ENCODE data around the gene CCDC32. TPM values are rescaled to one million over a fixed set of nuclear protein-coding genes. Genes with fewer than 3 reads are reported as not detected.
"Not testable (repeated sequence)": the region's sequence is repeated elsewhere in the genome, so short reads cannot be mapped to it uniquely, and the experiment has no call there.

Gene CCDC32
- 10 to 100 TPM; 24.1 to 25.0 TPM for total RNA-seq

DNA sequence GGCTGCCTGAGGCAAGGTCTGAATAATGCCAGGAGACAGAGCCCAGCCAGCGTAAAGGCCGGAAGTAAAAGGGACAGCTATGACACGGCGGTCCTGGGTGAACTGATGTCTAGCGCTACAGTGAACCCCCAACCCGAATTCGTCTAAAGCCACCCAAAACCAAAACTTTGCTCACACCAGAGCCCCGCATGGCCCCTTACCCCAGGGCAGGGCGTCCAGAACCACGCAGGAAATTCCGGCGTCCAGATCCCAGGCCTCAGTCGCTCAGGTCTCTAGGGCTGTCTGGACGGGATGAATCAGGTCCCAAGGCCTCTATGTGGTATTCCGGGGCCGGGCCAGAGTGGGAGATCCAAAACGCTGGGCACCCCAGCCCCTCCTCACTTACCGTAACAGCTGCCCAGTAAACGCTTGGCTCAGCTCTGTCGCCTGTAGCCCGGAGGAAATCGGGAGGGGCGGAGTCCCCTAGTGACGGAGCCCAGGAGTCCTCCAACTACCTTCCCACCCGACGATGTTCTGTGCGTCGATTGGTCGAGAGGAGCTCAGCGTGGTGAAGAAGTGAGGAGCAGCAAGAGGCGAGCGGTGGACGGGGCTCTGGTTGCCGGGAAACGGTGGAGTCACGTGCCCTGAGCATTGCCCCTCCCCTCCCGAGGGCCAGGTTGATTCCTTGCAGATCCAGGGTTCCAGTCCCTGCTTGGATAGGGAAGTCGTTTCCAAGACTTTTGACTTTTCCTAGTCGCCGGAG, at the start of gene CCDC32:
TSS of gene CCDC32 (minus strand) at position 452 of the 742 bp plus-strand sequence. CDS start 2,027 bp downstream, outside the sequence.
- ATAC-seq: peak; percentile 96
- Mint-ChIP-seq H3K27ac (peak within 1 kb of the TSS; percentile 96 to 97), H3K9me3 (no peaks in the 10 kb centered on the region), H3K36me3 (peaks cover 7 to 15% of the 10 kb centered on the region in 2 donors)
- peak; percentile 91 to 96 for DNase-seq (ENCODE audit: low spot score in 2 of 2)

DNA sequence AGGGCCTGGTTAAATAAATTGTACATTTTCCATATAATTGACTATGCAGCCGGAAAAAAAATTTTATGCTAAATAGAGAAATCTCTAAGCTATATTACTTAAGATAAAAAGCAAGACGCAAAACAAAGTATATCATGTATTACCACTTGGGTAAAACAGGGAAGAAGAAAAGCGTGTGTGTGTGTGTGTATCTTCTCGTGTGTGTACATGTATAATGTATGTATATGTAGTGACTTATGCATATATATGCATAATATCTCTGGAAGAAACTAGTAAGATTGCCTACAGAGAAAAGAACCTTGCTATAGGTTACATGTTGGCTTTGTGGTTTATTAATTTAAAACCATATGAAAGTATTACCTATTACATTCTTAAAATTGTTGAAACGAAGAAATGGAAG, 48.2 kb upstream of the CCDC32 start:
- ATAC-seq: no peak
- peaks cover 0 to 9% of the 10 kb centered on the region in 2 donors for H3K36me3 Mint-ChIP-seq
- no peak for DNase-seq (ENCODE audit: low spot score in 2 of 2)
- H3K9me3 Mint-ChIP-seq: no peaks in the 10 kb centered on the region
- H3K27ac Mint-ChIP-seq: no peak overlapping the region

DNA sequence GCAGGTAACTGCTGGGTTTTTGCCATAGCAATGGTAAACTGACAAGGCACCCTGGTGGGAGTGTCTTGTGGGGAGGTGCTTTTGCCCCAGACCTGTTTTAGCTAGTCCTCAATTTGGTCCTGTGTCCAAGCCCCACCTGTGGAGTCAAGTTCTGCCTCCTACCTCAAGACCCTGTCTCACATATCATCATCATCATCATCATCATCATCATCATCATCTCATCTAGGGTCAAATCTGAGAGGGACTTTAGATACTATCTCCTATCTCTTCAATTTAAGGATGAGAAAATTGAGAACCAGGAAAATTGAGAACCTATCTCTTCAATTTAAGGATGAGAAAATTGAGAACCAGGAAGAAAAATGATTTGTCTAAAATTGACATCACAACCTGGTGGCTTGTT, 39.1 kb upstream of the CCDC32 start:
- Mint-ChIP-seq H3K9me3 (no peaks in the 10 kb centered on the region), H3K36me3 (peaks cover 0 to 4% of the 10 kb centered on the region in 2 donors), H3K27ac (no peak overlapping the region)
- ATAC-seq: no peak
- no peak for DNase-seq (ENCODE audit: low spot score in 2 of 2)

DNA sequence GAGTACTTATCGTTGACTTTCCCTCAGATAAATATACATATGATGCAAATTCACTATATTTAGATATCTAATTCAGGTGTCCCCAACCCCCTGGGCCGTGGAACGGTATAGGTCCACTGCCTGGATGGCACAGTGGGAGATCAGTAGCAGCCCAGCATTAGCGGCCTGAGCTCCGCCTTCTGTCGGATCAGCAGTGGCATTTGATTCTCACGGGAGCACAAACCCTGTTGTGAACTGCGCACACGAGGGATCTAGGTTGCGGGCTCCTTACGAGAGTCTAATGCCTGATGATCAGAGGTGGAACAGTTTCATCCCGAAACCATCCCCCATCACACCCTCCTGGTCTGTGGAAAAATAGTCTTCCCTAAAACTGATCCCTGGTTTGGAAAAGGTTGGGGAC, 36.1 kb upstream of the CCDC32 start:
- DNase-seq (ENCODE audit: low spot score in 2 of 2) (no peak), ATAC-seq (no peak)
- Mint-ChIP-seq H3K27ac (no peak overlapping the region), H3K9me3 (no peaks in the 10 kb centered on the region), H3K36me3 (no peaks in the 10 kb centered on the region)

- ATAC-seq (no peak), DNase-seq (ENCODE audit: low spot score in 2 of 2) (no peak)
- H3K27ac Mint-ChIP-seq: no peak overlapping the region
- no peaks in the 10 kb centered on the region for H3K9me3 Mint-ChIP-seq
- peaks cover 8% of the 10 kb centered on the region in 2 donors for H3K36me3 Mint-ChIP-seq
These were observed 33.8 kb upstream of the CCDC32 start for GRCh38 chr15:40598672-40599071.

- Mint-ChIP-seq H3K27ac (no peak overlapping the region), H3K9me3 (no peaks in the 10 kb centered on the region), H3K36me3 (peaks cover 8% of the 10 kb centered on the region in 2 donors)
- DNase-seq (ENCODE audit: low spot score in 2 of 2) (no peak), ATAC-seq (no peak)
These were observed 33.3 kb upstream of the CCDC32 start for GRCh38 chr15:40598126-40598525.

- ATAC-seq: no peak
- Mint-ChIP-seq H3K27ac (no peak overlapping the region), H3K9me3 (no peaks in the 10 kb centered on the region), H3K36me3 (peaks cover 8% of the 10 kb centered on the region in 2 donors)
- DNase-seq (ENCODE audit: low spot score in 2 of 2): no peak
These were observed 32.2 kb upstream of the CCDC32 start for GRCh38 chr15:40597024-40597423.

DNA sequence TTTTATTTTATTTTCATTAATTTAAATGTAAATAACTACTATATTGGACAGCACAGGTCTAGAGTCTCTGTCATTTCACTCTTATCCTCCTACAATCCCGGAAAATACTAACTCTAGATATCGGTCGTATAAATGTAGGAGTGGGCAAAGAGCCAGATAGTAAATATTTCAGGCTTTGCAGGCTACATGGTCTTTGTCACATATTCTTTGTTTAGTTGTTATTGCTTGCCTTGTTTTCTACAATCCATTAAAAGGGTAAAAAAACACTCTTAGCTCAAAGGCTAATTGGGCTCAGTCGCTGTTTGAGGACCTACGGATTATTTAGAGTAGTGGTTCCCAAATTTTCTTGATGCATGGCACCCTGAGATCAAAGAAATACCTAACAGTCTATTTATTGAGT, 30.9 kb upstream of the CCDC32 start:
- ATAC-seq: no peak
- H3K36me3 Mint-ChIP-seq: peaks cover 8% of the 10 kb centered on the region in 2 donors
- no peaks in the 10 kb centered on the region for H3K9me3 Mint-ChIP-seq
- no peak for DNase-seq (ENCODE audit: low spot score in 2 of 2)
- no peak overlapping the region for H3K27ac Mint-ChIP-seq

DNA sequence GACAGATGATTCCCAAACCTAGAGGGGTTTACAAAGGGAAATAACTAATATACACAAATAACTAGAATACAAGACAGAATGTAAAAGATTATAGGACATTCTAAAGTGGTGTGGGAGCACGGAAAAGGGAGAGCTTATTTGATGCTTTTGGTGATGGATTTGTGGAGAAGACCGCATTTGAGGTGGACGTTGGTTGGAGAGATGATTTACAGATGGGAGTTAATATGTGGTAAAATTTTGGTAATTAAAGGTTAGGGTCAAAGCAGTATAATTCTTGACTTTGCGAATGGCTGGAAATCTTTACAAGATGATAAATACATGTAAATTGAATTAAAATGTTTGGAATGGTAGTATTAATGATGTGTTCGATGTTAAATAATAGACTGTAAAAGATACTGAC, 30.4 kb upstream of the CCDC32 start:
- ATAC-seq: no peak
- Mint-ChIP-seq H3K36me3 (peaks cover 8% of the 10 kb centered on the region in 2 donors), H3K27ac (peak overlapping the region; percentile 97 to 99), H3K9me3 (no peaks in the 10 kb centered on the region)
- no peak for DNase-seq (ENCODE audit: low spot score in 2 of 2)

- Mint-ChIP-seq H3K27ac (peak overlapping the region; percentile 97 to 99), H3K9me3 (no peaks in the 10 kb centered on the region), H3K36me3 (peaks cover 8% of the 10 kb centered on the region in 2 donors)
- ATAC-seq (peak; percentile 65 to 66), DNase-seq (ENCODE audit: low spot score in 2 of 2) (no peak)
These were observed 29.6 kb upstream of the CCDC32 start for GRCh38 chr15:40594429-40594836.

- Mint-ChIP-seq H3K36me3 (peaks cover 8% of the 10 kb centered on the region in 2 donors), H3K9me3 (no peaks in the 10 kb centered on the region), H3K27ac (peak within 1 kb of the TSS; percentile 97 to 99)
- peak; percentile 85 to 89 for ATAC-seq
- peak; percentile 91 to 96 for DNase-seq (ENCODE audit: low spot score in 2 of 2)
These were observed 29.0 kb upstream of the CCDC32 start, which contains the start of gene KNL1 for GRCh38 chr15:40593588-40594428. KNL1 (plus strand) TSS chr15:40594249; CDS start chr15:40602932, 8,683 bp downstream.

GRCh38 chr15:40593165-40593564, 28.3 kb upstream of the CCDC32 start:
- Mint-ChIP-seq H3K36me3 (peaks cover 8% of the 10 kb centered on the region in 2 donors), H3K9me3 (no peaks in the 10 kb centered on the region), H3K27ac (peak overlapping the region; percentile 97 to 99)
- DNase-seq (ENCODE audit: low spot score in 2 of 2): no peak
- no peak for ATAC-seq

DNA sequence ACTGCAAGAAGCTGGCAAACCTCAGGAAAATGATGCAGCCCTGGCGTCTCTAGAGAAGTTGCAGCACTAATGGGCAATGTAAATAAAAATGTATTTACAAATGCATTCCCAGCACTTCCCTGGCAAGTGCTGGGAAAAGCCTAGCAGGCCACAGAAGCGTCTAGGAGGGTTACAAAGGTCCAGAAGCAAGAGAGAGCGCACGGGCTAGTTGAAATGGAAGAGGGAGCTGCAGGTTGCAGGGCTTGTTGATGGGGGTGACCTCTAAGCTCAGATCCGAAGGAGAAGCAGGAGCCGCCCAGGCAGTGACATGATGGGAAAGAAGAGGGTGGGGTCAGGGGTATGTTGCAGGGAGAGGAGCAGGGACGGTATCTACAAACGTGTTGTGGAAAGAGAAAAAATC, 26.5 kb upstream of the CCDC32 start:
- peaks cover 8% of the 10 kb centered on the region in 2 donors for H3K36me3 Mint-ChIP-seq
- no peaks in the 10 kb centered on the region for H3K9me3 Mint-ChIP-seq
- DNase-seq (ENCODE audit: low spot score in 2 of 2) (no peak), ATAC-seq (no peak)
- H3K27ac Mint-ChIP-seq: no peak overlapping the region

GRCh38 chr15:40590667-40591050, 25.8 kb upstream of the CCDC32 start:
- Mint-ChIP-seq H3K27ac (peak overlapping the region in 1 of 2 donors; percentile 67), H3K36me3 (peaks cover 8% of the 10 kb centered on the region in 2 donors), H3K9me3 (no peaks in the 10 kb centered on the region)
- DNase-seq (ENCODE audit: low spot score in 2 of 2): no peak
- ATAC-seq: no peak

DNA sequence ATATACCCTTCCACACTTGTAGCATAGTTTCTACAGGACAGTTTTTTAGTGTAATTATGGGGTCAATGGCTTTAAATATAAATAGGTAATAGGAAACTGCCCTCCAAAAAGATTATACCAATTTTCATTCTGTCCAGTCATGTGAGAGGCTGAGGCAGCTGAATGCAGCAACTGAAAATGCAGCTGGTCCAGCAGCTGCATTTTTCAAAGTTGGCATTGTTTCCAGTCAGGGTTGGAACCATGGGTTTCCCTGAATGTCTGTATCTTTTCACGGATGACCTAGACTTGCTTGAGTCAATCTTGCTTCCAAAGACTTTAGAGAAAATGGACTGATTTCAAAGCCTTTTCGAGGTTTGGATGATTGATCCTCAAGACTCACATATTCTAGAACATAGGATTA, 19.3 kb upstream of the CCDC32 start:
- no peak for DNase-seq (ENCODE audit: low spot score in 2 of 2)
- H3K9me3 Mint-ChIP-seq: peaks cover 0 to 5% of the 10 kb centered on the region in 2 donors
- ATAC-seq: no peak
- H3K27ac Mint-ChIP-seq: no peak overlapping the region
- no peaks in the 10 kb centered on the region for H3K36me3 Mint-ChIP-seq

GRCh38 chr15:40582726-40583246, 17.9 kb upstream of the CCDC32 start:
- no peak for DNase-seq (ENCODE audit: low spot score in 2 of 2)
- peak in 1 of 2 donors; percentile 45 for ATAC-seq
- H3K27ac Mint-ChIP-seq: no peak overlapping the region
- H3K36me3 Mint-ChIP-seq: no peaks in the 10 kb centered on the region
- H3K9me3 Mint-ChIP-seq: peaks cover 0 to 5% of the 10 kb centered on the region in 2 donors

- not testable (repeated sequence) for ATAC-seq; H3K36me3 Mint-ChIP-seq; DNase-seq (ENCODE audit: low spot score in 2 of 2); H3K9me3 Mint-ChIP-seq; H3K27ac Mint-ChIP-seq
These were observed 17.0 kb upstream of the CCDC32 start for GRCh38 chr15:40581796-40582195.

Measured in activated naive CD4-positive, alpha-beta T cell treated with anti-CD3 and anti-CD28 coated beads, Interleukin-2, amount 50 U/mL, for 72 hours (primary cell).